PC-3 (cell line): Measurements from ENCODE around the gene TMED7.

ENCODE experiments used
- CTCF ChIP-seq: fragments of 300-600 bp; sonication (generic); conservative IDR thresholded peaks from 2 replicates; pipeline ENCODE4 v1.5.1; 2017; ENCODE audit warnings: antibody characterized with exemption, low read depth, mild to moderate bottlenecking, low read length
- EZH2 ChIP-seq: fragments of 300-600 bp; sonication (generic); IDR thresholded peaks from one replicate; pipeline ENCODE4 v1.6.1; 2017; ENCODE audit warnings: antibody characterized with exemption, mild to moderate bottlenecking, low read length; ENCODE audit not compliant: unreplicated experiment

GRCh38 chr5:115636008-115636407, 10.2 kb upstream of the TMED7 start:
- no peak for TF ChIP-seq CTCF
- no peak for TF ChIP-seq EZH2
